Amniotic epithelial cell (primary cell): Measurements from ENCODE around the gene SPO11.
"Not testable (repeated sequence)": the region's sequence is repeated elsewhere in the genome, so short reads cannot be mapped to it uniquely, and the experiment has no call there.

ENCODE experiments used
- DNase-seq: peaks from one replicate; pipeline ENCODE4 v3.0.0-alpha.2; 2010; ENCODE audit warnings: low read depth

SPO11 gene

DNA sequence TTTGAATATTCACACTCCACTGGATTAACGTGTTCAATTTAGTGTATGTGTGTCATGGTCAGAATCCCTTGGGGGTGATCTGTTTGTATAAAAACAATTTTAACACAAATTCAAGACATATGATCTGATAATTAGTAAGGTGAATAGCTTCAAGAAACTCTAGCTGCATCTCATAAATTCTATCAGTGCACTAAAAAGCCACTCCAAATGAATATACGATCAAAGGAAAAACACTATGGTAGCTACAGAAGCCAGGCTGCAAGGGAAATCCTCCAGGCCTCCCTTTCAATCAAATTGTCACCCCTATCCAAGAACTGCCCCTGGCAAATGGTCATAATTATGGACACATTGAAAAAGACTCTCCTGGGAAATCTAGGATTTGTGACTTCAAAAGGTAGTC, 12.1 kb downstream of the SPO11 start:
- no peak for DNase-seq

DNA sequence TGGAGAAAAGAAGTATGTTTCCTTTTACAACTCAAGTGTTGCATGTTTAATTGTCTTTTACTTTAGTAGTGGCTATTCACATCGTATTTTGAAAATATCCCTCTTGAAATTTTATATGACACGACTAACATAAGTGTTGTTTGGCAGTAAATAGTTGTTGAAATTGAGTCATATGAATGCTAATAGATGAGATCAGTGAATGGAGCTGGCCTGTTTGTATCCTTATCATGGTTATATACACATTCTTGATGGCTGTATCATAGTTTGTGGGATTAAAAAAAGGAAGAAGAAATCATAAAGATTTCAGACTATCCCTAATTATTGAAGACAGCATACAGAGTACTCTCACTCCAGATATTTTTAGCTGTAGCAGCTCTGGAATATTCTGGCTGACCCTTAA, 13.2 kb downstream of the SPO11 start:
- DNase-seq: peak; percentile 47

DNA sequence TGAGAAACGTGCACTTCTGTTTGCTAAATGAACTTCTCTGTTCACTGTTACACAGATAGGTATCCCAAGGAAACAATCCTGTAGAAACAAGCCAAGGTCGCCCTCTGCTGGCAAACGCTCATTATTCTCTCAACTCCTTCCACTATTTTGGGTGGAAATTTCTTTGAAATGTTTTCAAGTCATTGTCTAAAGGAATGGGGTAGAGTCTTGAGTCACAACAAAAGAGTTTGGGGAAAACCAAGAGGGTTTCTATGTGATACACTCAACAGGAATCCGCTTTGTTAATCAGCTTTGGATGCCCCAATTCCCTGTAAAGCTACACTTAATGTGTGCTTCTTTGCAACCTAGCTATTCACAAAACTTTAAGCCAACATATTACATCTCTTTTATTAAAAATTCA, 16.9 kb downstream of the SPO11 start:
- peak; percentile 51 for DNase-seq

DNA sequence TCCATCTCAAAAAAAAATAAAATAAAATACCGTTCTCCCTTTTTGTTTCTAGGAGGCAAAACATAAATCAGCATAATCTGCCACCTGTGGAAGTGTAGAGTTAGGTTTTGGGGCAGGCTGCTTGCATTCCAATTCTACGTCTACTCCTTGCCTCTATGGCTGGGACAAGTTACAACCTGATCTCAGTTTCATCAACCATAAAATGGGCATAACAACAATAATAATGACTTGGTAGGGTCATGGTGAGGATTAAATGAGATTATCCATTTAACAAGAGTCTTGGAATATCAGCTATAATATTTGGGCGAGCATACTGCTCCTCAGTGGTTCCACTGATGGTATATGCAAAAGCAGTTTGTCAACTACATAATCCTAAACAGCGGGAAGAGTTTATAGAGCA, 17.8 kb downstream of the SPO11 start:
- no peak for DNase-seq

DNA sequence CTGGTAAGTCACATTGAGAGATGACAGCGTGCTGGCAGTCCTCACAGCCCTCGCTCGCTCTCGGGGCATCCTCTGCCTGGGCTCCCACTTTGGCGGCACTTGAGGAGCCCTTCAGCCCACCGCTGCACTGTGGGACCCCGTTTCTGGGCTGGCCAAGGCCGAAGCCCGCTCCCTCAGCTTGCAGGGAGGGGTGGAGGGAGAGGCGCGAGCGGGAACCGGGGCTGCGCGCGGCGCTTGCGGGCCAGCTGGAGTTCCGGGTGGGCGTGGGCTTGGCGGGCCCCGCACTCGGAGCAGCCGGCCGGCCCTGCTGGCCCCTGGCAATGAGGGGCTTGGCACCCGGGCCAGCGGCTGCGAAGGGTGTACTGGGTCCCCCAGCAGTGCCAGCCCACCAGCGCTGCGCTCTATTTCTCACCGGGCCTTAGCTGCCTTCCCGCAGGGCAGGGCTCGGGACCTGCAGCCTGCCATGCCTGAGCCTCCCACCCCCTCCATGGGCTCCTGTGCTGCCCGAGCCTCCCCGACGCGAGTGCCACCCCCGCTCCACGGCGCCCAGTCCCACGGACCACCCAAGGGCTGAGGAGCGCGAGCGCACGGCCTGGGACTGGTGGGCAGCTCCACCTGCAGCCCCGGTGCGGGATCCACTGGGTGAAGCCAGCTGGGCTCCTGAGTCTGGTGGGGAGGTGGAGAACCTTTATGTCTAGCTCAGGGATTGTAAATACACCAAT, 18.8 kb downstream of the SPO11 start:
- not testable (repeated sequence) for DNase-seq

DNA sequence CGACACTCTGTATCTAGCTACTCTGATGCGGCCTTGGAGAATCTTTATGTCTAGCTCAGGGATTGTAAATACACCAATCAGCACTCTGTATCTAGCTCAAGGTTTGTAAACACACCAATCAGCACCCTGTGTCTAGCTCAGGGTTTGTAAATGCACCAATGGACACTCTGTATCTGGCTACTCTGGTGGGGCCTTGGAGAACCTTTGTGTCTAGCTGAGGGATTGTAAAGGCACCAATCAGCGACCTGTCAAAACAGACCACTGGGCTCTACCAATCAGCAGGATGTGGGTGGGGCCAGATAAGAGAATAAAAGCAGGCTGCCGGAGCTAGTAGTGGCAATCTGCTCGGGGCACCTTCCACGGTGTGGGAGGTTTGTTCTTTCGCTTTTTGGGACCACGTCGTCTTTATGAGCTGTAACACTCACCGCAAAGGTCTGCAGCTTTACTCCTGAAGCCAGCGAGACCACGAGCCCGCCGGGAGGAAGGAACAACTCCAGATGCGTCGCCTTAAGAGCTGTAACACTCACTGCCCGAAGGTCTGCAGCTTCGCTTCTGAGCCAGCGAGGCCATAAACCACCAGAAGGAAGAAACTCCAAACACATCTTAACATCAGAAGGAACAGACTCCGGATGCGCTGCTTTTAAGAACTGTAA, 19.4 kb downstream of the SPO11 start:
- not testable (repeated sequence) for DNase-seq

DNA sequence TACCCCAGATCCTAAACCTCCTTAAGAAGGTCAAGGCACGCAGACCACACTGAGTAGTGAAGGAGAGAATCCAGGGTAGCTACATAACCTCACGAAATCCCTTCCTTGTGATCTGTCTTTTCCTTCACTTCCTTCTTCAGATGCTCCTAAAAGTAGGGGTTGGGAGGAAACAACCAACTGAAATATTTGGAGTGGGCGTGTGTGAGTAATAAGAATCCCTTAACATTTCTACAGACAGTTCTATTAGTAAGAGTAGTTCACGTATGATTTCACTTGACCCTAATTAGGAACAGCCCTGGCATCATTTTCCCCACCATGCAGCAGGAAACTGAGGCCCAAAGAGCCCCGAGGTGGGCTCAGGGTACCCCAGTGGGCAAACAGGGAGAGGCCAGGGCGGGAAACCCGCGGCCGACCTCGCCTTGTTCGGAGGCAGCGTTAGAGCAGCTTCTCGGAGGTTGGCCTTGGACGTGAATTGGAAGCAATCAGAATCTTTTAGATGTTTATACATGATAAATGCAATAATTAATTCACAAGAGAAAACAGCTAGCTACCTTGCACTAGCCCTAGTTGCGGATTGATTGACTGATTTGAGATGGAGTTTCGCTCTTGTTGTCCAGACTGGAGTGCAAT, 20.6 kb downstream of the SPO11 start:
- no peak for DNase-seq

DNA sequence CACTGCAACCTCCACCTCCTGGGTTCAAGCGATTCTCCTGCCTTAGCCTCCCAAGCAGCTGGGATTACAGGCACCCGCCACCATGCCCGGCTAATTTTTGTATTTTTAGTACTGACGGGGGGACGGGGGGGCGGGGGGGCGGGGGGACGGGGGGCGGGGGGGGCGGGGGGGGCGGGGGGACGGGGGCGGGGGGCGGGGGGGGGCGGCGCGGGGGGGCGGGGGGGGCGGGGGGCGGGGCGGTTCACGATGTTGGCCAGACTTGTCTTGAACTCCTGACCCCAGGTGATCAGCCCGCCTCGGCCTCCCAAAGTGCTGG, 21.1 kb downstream of the SPO11 start:
- DNase-seq: not testable (repeated sequence)

DNA sequence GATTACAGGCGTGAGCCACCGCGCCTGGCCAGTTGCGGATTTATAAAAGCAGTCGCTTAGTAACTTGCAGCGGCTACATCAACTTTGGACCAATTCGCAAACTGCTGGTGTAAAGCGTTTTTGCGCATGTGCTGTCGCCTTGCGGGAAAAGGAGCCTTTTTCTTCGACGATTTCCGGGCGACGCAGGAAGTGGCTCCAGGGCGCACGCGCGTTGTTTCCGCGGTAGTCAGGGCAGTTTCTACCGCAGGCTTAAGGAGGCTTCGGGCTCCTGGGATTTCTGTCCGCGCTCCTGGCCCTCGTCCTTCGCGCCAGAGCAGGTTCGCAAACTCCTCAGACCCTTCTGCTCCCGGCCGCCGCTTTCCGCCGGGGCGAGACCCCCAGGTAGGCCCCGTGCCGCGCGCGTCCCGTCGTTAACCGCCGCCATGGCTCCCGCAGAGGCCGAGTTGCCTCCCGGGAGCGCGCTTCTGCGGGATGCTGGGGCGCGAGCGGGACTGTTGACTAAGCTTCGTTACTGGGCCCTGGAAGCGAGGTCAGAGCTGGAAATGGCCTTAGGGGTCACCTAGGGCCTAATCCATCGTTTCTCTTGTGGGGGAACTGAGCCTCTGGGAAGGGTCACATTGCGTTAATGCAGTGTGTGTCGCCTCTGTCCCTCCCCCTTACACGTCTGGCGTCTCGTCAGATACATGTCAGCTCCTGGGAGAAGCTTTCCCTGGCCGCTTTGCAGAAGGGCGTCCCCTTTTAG, 21.6 kb downstream of the SPO11 start, which contains the start of gene RAE1:
RAE1 (plus strand) TSS at position 214 of the 742 bp plus-strand sequence. CDS start 2,784 bp downstream, outside the sequence.
- DNase-seq: peak; percentile 91

DNA sequence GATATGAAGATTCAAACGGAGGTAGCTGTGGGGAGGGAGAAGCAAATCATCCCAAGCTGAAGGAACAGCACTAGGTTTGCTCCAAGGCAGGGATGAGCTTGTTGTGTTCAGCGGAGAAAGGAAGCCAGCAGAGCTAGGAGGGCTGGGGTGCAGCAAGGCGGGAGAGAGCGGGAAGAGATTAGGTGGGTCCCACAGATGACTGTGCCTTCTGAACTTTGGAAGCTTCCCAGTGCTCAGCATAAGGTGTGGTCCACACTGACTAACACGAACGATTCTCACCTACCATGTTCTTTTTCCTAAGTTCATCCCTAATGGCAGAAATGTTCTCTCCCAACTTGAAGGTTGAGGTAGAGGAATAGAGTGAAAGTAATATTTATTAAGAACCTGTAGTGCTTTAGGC, 22.7 kb downstream of the SPO11 start:
- no peak for DNase-seq

DNA sequence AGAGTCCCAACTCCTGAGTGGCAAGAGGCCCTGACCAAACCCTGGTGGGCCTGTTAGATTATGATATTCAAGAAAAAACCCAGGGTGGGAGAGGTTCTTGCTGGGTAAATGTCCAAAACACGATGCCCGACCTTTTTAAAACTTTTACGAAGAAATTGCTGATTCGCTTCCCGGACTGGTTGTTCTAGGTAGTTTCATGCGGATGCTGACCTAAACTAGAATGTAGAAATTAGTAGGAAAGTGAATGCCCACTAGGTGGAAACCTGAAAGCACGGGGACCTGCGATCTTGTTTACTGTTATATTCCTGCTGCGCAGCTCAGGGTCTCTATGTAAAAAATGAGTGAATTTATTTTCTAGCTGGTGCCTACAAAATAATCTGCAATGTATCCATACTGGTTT, 23.7 kb downstream of the SPO11 start:
- DNase-seq: no peak

DNA sequence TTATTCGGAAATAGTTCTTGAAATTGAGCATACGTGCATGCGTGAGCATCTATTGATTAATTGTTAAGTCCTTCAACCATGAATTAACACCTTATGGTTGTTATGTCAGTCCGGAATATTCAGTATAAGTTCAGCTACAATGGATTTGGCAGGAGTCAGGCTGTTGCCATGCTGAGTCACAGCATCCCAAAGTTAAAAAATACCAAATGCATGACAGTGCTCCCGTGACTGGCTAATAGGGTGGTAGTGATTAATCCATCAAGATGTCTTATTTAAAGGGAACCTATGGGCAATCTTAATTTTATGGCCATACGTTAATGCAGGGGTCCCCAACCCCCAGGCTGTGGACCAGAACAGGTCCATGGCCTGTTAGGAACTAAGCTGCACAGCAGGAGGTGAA, 31.9 kb downstream of the SPO11 start:
- DNase-seq: peak; percentile 70

DNA sequence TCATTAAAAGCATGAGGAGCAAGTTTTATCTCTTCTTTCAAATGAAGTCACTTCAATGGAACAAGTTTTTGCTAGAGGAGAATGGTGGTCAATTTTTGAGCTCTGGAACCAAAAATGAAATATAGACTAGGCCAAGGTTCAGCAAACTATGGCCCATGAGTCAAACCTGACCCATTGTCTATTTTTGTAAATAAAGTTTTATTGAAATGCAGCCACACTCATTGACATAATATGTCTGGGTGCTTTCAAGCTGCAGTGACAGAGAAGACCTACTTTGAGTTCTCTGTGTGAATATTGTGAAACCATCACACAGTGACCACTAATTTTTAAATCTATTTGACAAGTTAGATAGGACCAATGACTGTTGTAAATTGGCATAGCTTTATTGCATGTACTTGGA, 34.8 kb downstream of the SPO11 start:
- DNase-seq: no peak

DNA sequence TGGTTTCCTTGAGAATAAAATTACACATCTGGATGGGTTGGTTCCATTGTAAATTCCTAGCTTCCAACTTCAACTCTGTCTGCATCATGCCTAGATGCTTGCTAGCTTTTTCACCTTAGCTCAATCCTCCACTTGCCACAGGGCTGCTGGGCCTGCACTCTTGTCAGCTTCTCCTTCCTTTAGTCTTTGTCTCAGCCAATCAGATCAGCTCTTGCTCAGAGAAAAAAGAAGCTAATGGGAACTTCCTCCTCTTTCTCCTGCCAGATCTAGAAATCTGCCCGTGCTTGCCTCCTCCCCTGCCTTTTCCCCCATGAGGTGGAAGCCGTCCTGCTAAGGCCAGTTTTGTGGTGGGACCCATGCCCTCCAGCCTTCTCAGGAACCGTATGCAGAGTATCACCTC, 40.0 kb downstream of the SPO11 start:
- DNase-seq: no peak

DNA sequence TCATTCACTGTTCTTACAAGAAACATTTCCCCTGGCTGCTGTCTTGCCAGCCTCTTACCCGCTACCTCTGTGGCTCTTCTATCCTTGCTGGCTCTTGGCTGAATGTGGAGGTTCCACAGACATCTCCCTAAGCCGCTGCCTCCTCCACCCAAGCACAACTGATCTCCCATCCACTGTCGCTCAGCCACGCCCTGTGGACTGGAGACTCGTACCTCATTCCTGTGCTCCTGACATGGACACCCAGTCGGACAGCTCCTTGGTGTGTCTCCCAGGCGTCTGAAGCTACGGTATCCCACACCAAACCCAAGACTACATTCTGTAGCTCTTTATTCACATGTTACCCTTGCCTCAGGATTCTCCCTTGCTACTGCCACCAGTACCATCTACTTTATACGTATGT, 40.7 kb downstream of the SPO11 start:
- DNase-seq: no peak

DNA sequence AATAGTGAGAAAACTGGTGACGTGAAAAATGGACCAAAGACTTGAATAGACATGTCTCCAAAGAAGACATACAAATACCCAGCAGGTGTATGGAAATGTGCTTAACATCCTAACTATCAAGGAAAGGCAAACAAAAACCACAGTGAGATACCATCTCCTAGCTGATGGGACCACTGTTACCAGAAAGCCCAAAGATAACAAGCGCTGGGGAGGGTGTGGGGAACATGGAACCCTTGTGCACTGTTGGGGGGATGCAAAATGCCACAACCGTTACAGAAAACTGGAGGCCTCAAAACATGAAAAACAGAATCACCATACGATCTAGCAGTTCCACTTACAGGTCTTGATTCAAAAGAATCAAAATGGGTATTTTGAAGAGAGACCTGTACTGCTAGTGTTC, 41.8 kb downstream of the SPO11 start:
- no peak for DNase-seq

DNA sequence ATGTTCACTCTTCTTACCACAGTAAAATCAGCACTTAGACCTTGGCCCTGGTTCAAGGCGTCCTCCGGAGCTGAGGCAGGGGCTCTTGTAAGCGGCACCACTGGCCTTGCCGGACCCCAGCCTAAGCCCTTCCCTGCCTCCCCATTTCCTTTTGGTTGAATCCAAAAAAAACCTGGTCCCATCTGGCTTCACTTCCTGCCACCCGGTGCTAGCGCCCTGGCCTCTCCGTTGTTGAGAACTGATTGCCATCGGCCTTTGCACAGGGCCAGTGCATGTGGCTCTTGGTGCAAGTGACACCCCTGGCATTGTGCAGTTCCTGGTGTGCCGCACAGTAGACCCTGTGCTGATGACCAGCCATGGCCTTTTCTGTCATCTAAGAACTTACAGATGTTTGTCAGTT, 42.6 kb downstream of the SPO11 start:
- no peak for DNase-seq

DNA sequence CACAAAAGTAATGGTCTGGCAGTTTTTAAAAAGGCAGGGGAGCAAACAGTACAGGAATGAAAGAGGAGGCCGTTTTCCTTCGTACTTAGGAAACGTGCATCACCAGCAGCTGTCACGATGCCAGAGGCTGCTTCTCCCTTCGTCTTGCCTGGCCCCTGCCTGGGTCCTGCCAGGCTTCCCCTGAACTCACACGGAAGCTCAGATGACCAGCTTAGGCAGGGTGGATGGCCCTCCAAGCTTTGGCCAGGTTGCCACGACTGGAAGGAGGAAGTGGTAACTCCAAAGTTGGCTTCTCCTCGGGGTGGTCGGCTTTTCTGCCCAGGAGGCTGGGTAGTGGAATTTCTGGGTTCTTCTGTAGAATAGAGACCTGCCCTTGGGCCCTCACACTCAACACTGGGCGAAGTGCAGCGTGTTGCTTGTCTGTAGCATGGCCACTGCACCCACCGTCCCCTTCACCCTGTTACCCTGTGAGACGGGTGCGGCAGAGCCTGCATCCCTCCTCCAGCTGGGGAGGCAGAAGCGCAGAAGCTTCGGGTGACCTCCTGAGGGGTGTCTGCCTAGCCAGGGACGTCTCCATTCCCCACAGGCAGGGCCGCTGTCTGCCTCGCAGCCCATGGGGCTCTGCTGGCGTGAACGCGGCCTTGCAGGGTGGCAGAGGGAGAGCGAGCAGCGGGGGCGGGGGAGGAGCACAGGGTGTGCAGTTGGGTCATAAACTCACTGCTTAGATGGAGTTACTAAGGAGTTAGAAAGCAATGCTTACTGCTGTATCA, 43.2 kb downstream of the SPO11 start:
- DNase-seq: no peak

DNA sequence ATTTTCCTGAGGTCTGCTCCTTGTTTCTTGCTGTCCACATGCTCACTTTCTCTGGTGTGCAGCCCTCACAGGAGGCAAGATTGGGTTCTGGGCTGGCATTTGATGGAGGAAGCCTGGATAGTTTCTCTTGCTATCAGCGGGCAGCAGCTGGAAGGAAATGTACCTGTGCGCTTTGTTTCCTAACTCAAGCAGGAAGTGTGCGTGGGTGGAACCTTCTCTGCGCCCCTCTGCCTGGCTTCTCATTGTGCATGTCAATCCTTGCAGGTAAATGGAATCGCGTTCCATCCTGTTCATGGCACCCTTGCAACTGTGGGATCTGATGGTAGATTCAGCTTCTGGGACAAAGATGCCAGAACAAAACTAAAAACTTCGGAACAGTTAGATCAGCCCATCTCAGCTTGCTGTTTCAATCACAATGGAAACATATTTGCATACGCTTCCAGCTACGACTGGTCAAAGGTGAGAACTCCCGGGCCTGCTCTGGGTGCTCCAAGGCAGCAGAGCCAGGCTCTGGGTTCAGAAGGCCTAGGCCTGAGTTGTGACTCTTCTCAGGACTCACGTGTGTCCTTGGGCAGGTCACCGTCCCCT, 44.8 kb downstream of the SPO11 start:
- no peak for DNase-seq

DNA sequence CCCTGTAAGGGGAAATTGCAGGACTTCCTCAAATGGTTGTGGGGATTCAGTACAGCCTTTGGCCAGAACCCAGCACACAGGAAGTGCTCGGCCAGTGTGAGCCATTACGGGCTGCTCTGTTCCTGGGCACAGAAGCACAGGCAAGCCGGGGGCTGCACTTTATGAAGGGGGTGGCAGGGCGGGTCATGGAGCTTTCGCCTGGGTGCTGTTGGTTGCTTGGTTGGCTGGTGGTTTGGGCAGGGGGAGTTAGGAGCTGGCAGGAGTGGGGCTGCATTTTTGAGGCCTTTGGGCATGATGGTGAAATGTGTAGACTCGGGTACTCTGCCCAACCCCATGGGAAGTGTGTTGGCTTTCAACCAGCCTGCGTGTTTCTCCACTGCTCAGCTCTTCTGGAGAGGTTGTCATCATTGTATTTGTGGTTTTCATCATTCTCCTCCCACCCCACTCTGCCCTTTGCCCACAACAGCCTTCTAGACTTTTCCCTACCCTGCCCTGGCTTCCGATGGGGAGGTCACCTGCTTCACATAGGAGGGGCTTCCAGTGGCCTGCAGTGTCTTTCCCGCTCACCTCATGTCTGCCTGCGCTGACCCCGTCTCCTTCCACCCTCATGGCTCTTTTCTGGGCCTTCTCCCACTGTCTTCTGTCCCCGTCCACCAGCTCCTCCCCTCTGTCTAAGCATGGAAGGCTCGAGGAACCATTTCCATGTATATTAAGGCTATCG, 45.5 kb downstream of the SPO11 start:
- DNase-seq: no peak

DNA sequence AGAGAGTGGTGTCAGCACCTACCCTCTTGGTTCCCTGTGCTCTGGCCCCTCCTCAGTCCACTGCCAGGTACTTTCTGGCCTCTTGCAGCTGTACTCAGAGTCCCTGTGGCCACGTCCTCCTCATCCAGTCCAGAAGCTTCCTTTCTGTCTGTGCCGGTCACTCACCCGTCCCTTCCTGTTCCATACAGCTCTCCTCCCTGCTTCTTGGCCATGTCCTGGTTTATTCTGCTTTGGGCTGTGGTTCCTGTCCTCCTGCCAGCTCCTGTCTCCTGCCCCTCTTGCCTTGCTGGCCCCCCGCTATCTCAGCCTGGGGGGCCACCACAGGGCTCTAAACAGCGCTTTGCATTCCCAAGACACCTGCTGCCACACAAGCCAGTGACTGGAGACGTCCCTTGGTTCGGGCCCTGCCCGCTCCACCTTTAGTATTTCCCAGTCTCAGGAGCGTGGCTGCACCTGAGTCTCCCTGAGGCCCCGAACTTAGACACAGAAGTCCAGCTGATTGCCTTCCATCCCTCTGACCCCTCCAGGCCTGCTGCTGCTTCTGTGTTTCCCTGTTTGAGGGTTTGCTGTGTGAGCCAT, 46.1 kb downstream of the SPO11 start:
- DNase-seq: no peak
